ENCODE measurements around the gene TMEM131. TPM values are rescaled to one million over a fixed set of nuclear protein-coding genes. Genes with fewer than 3 reads are reported as not detected.

TMEM131 gene
- total RNA-seq, 1 donor from 2014 or later: 41.3 TPM

- TF ChIP-seq, protein P1, sequence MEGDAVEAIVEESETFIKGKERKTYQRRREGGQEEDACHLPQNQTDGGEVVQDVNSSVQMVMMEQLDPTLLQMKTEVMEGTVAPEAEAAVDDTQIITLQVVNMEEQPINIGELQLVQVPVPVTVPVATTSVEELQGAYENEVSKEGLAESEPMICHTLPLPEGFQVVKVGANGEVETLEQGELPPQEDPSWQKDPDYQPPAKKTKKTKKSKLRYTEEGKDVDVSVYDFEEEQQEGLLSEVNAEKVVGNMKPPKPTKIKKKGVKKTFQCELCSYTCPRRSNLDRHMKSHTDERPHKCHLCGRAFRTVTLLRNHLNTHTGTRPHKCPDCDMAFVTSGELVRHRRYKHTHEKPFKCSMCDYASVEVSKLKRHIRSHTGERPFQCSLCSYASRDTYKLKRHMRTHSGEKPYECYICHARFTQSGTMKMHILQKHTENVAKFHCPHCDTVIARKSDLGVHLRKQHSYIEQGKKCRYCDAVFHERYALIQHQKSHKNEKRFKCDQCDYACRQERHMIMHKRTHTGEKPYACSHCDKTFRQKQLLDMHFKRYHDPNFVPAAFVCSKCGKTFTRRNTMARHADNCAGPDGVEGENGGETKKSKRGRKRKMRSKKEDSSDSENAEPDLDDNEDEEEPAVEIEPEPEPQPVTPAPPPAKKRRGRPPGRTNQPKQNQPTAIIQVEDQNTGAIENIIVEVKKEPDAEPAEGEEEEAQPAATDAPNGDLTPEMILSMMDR (conservative IDR thresholded peaks at IDR 0.05): no peak
- Mint-ChIP-seq H3K27ac (peak overlapping the region; percentile 38), H3K36me3 (peaks cover under 1% of the 10 kb centered on the region), H3K4me3 (peak overlapping the region; percentile 57), H3K9me3 (no peaks in the 10 kb centered on the region), H3K27me3 (no peaks in the 10 kb centered on the region), H3K4me1 (ENCODE audit: unreplicated experiment) (peaks cover 37% of the 10 kb centered on the region)
- no peak for DNase-seq (ENCODE audit: extremely low spot score, unreplicated experiment)
These were observed 59.5 kb downstream of the TMEM131 start for GRCh38 chr2:97936199-97936598.

DNA sequence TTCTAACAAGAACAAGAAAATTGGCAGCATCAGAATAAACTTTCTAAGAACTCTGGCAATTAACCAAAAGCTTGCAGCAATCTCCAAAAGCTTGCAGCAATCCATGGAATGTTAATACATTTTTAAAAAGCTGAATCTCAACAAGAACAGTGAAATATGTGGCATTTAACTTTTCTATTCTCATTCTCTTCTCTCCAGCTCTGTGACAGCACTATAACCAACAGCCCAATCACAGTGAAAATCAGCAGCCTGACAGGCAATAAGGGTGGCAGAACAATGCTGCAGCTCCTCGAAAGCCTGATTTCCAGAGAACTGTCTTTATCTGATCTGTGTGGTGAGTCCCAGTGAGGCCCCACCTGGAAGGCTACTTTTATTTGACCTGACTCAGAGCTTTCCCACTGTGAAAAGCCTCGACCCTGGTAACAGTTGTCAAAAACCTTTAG lies 60.0 kb downstream of the TMEM131 start:
- Mint-ChIP-seq H3K4me3 (peak overlapping the region; percentile 57), H3K4me1 (ENCODE audit: unreplicated experiment) (peaks cover 41% of the 10 kb centered on the region), H3K36me3 (no peaks in the 10 kb centered on the region), H3K9me3 (no peaks in the 10 kb centered on the region), H3K27me3 (no peaks in the 10 kb centered on the region), H3K27ac (peak overlapping the region; percentile 38)
- no peak for DNase-seq (ENCODE audit: extremely low spot score, unreplicated experiment)
- TF ChIP-seq, protein P1 (conservative IDR thresholded peaks at IDR 0.05): no peak

DNA sequence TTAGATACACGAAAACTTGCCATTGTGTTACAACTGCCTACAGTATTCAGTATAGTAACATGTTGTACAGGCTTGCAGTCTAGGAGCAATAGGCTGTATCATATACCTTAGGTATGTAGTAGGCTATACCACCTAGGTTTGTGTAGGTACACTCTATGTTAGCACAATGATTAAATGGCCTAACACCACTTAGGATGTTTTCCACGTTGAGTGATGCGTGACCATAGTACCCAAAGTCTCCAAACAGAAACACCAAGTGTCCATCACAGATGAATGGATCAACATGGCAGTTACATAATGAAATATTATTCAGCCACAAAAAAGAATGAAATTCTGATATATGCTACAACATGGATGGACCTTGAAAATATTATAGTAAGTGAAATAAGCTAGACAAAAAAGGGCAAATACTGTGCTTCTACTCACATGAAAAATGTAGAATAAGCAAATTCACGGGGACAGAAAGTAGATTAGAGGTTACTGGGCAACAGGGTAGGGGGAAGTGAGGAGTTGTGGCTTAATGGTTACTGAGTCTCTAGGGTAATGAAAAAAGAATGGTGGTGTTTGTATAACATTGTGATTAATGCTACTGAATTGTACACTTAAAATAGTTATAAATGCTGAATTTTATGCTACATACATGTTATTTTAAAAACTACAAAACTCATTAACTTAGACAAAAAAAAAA lies 62.6 kb downstream of the TMEM131 start:
- Mint-ChIP-seq H3K36me3 (no peaks in the 10 kb centered on the region), H3K4me3 (no peak overlapping the region)
- TF ChIP-seq, protein P1 (conservative IDR thresholded peaks at IDR 0.05): no peak

DNA sequence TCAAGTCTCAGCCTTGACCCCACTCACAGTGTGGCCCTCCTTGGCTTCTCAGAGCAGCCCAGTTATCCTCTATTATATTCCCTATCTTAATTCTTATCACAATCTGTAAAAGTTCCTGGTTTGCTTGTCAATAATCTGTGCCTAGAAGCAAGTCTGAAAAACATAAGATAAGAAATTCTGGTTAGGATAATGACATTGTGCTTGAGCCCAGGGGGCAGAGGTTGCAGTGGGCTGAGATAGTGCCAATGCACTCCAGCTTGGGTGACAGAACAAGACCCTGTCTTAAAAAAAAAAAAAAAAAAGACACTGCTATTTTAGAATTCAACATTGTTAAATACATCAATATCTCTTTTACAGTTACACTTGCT lies 63.9 kb downstream of the TMEM131 start:
- TF ChIP-seq, protein P1 (conservative IDR thresholded peaks at IDR 0.05): no peak
- no peaks in the 10 kb centered on the region for H3K9me3 Mint-ChIP-seq
- H3K4me1 Mint-ChIP-seq (ENCODE audit: unreplicated experiment): peaks cover 37% of the 10 kb centered on the region
- H3K27me3 Mint-ChIP-seq: no peaks in the 10 kb centered on the region
- no peak for DNase-seq (ENCODE audit: extremely low spot score, unreplicated experiment)
- no peak overlapping the region for H3K27ac Mint-ChIP-seq
- H3K36me3 Mint-ChIP-seq: no peaks in the 10 kb centered on the region
- H3K4me3 Mint-ChIP-seq: no peak overlapping the region

More for the DNA sequence above, 62.6 kb downstream of the TMEM131 start:
- Mint-ChIP-seq H3K9me3 (no peaks in the 10 kb centered on the region), H3K27ac (peak overlapping the region; percentile 22), H3K4me1 (ENCODE audit: unreplicated experiment) (peaks cover 42% of the 10 kb centered on the region), H3K27me3 (no peaks in the 10 kb centered on the region)
- DNase-seq (ENCODE audit: extremely low spot score, unreplicated experiment): no peak

DNA sequence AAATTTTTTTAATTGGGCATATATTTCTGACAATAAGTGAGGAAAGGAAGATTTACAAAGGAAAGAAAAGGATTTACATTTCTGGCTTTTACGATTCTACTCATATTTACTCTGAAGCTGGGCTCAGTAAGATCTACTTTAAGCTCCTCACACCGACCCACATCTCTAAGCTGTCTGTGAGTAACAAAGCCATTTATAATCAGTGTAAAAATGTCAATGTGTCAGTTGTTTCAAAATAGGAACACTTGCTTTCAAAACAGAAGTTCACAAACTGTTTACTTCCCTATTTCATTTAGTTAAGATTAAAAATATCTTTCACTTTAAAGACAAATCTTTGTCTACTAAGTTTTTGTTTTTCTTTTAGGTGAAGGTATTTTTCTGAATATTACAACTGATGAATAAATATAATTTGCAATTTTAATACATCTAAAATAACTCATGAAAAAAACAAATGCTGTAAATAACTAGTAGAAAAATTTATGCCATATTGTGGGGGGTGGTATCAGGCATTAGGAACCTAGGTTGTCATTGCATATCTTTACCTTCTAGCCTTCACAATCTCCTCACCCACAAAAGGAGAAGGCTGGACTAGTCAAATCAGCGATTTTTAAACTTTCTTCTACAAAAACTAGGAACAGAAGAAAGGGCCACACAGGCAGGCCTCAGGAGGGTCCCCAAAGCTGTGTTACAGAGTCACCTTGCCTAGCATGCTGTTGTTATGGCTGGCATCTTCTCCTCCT lies 64.5 kb downstream of the TMEM131 start:
- H3K4me3 Mint-ChIP-seq: no peak overlapping the region
- DNase-seq (ENCODE audit: extremely low spot score, unreplicated experiment): no peak
- H3K4me1 Mint-ChIP-seq (ENCODE audit: unreplicated experiment): peaks cover 33% of the 10 kb centered on the region
- no peak overlapping the region for H3K27ac Mint-ChIP-seq
- H3K36me3 Mint-ChIP-seq: peaks cover 5% of the 10 kb centered on the region
- no peaks in the 10 kb centered on the region for H3K9me3 Mint-ChIP-seq
- H3K27me3 Mint-ChIP-seq: no peaks in the 10 kb centered on the region
- TF ChIP-seq, protein P1 (conservative IDR thresholded peaks at IDR 0.05): no peak

All from type B pancreatic cell (in vitro differentiated cells).